Suprapubic skin (tissue), 4 donors: ENCODE data around the gene NEURL3. TPM values are rescaled to one million over a fixed set of nuclear protein-coding genes. Genes with fewer than 3 reads are reported as not detected.

Experiments
- DNase-seq, 2 donors: peaks; one replicate each; pipeline ENCODE4 v3.0.0-alpha.2; 2019; ENCODE audit warnings: low spot score in 2 of 2
- H3K27ac ChIP-seq: fragments of 200-600 bp; sonication (generic); one replicate; pipeline ENCODE4 v1.5.1; 2019
- H3K27me3 ChIP-seq: fragments of 200-600 bp; sonication (generic); one replicate; pipeline ENCODE4 v1.5.1; 2019
- H3K36me3 ChIP-seq: fragments of 200-600 bp; sonication (generic); one replicate; pipeline ENCODE4 v1.5.1; 2019
- H3K4me1 ChIP-seq: fragments of 200-600 bp; sonication (generic); one replicate; pipeline ENCODE4 v1.5.1; 2019
- H3K4me3 ChIP-seq: fragments of 200-600 bp; sonication (generic); one replicate; pipeline ENCODE4 v1.5.1; 2019; ENCODE audit warnings: mild to moderate bottlenecking
- H3K9me3 ChIP-seq: fragments of 200-600 bp; sonication (generic); one replicate; pipeline ENCODE4 v1.5.1; 2019
- EP300 ChIP-seq: sonication (generic); formaldehyde crosslinking; IDR thresholded peaks from one replicate; pipeline ENCODE4 v1.6.1; 2017; ENCODE audit warnings: antibody characterized with exemption
- POLR2A ChIP-seq, 2 donors: fragments of 450-650 bp; IDR thresholded peaks; one replicate each; pipeline ENCODE4 v1.6.1; 2017; ENCODE audit warnings: antibody characterized with exemption in 2 of 2, mild to moderate bottlenecking in 2 of 2, moderate library complexity in 2 of 2
- POLR2AphosphoS5 ChIP-seq, 3 donors: sonication (generic); formaldehyde crosslinking; IDR thresholded peaks; one replicate each; pipeline ENCODE4 v1.6.1; 2017; ENCODE audit warnings: antibody characterized with exemption in 3 of 3
- WGBS: methylation state at CpG from one replicate; pipeline ENCODE4 v1.1.5; 2018; 5-methylcytosine and 5-hydroxymethylcytosine counted together
- total RNA-seq, 4 donors: library from RNA; depleted of rRNA; stranded (reverse); fragments of >200 nt; gene quantifications; one replicate each; pipeline ENCODE4 v1.1.0, GENCODE V29; 2016
- TF ChIP-seq, protein P1 (sequence below), 2 donors: fragments of 200-600 bp in 1 of 2; fragments of 450-650 bp in 1 of 2; sonication (generic) in 1 of 2; IDR thresholded peaks; one replicate each; pipeline ENCODE4 v1.5.1; 2016 to 2019; ENCODE audit warnings: antibody characterized with exemption in 2 of 2, mild to moderate bottlenecking in 1 of 2, moderate library complexity in 1 of 2

The NEURL3 gene
- total RNA-seq, 4 donors from 2014 or later = 0.52 to 2.6 (median 1.5) TPM

DNA sequence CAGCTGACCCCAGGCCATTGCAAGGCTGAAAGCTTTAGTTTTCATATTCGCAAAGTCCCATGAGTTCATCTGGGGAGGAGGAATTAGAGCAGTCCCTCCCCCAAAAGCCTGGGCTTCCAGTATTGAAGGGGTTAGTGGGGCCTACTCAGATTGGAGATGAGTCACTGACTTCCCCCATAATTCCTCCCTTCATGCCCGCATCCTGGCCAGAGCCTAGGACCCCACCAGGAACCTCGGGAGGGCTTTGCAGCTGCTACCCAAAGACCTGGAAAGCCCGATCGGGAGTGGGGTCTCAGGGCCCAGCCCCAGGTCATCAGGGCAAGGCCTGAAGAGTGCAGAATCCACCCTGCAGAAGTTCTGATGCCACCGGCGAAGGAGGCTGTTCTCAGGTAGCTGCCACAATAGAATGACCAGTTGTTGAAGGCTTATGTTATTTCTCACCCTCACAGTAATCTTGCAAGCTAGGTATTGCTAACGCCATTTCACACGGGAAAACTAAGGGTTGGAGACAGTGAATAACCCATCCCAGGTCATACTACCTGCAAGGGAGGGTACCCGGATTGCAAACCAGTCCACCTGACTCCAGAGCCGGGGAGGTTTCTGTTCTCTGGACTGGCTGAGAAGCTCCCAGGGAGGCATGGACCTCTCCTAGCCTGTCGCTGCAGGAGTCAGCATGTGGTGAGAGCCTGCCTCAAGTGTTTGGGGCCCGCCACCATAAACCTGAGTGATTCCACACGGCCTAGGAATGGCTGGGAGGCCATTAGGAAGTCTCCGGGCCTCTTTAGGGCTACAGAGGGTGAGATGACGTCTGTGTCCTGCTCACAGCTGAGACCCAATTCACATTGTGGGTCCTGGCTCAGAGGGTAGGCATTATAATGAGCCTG, 25.6 kb upstream of the NEURL3 start:
- Histone ChIP-seq H3K4me1 (peaks cover 74% of the 10 kb centered on the region), H3K27me3 (no peaks in the 10 kb centered on the region)

DNA sequence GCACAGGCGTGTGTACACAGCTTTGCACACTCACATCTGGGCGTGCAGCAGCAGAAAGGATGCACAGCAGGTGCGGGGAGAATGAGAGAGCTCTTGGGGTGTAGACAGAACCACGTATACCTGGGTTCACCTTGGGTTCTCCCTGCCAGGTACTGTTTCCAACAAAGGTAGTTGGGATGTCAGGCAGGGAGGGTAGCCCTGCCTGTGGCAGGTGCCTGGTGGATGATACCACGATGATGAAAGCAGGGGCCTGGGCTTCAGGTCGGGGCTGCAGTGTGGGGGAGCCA, 24.9 kb upstream of the NEURL3 start:
- no peak for TF ChIP-seq POLR2A (IDR thresholded peaks at IDR 0.05)
- no peak for TF ChIP-seq POLR2AphosphoS5 (IDR thresholded peaks at IDR 0.05)
- no peak for TF ChIP-seq EP300
- TF ChIP-seq, protein P1, sequence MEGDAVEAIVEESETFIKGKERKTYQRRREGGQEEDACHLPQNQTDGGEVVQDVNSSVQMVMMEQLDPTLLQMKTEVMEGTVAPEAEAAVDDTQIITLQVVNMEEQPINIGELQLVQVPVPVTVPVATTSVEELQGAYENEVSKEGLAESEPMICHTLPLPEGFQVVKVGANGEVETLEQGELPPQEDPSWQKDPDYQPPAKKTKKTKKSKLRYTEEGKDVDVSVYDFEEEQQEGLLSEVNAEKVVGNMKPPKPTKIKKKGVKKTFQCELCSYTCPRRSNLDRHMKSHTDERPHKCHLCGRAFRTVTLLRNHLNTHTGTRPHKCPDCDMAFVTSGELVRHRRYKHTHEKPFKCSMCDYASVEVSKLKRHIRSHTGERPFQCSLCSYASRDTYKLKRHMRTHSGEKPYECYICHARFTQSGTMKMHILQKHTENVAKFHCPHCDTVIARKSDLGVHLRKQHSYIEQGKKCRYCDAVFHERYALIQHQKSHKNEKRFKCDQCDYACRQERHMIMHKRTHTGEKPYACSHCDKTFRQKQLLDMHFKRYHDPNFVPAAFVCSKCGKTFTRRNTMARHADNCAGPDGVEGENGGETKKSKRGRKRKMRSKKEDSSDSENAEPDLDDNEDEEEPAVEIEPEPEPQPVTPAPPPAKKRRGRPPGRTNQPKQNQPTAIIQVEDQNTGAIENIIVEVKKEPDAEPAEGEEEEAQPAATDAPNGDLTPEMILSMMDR (IDR thresholded peaks at IDR 0.05) = no peak
- no peak for DNase-seq
- Histone ChIP-seq H3K4me1 (peaks cover 68% of the 10 kb centered on the region), H3K27me3 (no peaks in the 10 kb centered on the region), H3K4me3 (no peak overlapping the region), H3K27ac (no peak overlapping the region), H3K36me3 (no peaks in the 10 kb centered on the region), H3K9me3 (no peaks in the 10 kb centered on the region)
- 75% methylated on average over 6 of the region's 6 CpGs for WGBS

More for the DNA sequence above, 25.6 kb upstream of the NEURL3 start:
- TF ChIP-seq POLR2AphosphoS5 (IDR thresholded peaks at IDR 0.05) (no peak), EP300 (no peak), POLR2A (IDR thresholded peaks at IDR 0.05) (no peak)
- TF ChIP-seq, protein P1 (IDR thresholded peaks at IDR 0.05) = no peak
- Histone ChIP-seq H3K4me3 (no peak overlapping the region), H3K36me3 (no peaks in the 10 kb centered on the region), H3K27ac (no peak overlapping the region), H3K9me3 (no peaks in the 10 kb centered on the region)
- 81% methylated on average over 12 of the region's 16 CpGs for WGBS
- DNase-seq = no peak

DNA sequence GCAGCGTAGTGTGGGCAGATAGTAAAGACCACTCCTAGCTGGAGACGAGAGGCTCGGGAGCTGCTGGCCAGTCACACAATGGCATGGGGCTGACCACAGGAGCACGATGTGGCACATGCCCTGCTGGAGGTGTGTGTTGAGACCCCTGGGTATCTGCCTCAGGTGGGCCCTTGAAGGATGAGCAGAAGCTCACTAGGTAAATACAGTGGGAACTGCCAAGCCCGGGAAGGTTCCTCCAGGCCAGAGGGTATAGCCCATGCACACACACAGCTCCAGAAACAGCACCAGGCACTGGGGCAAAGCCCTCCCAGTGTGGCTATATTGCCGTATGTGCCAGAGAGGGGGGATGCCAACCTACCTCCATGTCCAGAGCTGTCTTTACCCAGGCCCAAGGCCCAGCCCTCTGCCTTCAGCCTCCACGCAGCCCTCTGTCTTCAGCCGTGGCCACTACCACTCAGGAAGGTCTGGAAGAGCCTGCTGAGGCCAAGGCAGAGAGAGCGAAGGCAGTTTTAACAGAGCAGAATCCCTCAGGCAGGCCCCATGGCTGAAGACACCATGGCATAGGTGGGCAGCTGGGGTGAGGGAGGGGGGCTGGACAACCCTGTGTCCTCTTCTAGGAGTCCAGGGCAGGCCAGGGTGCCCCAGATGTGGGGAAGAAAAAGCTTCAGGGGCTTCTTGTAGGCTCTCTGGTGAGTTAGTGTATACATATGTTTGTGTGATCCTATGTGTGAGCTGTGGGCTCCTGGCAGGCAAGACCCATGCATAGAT, 24.4 kb upstream of the NEURL3 start:
- Histone ChIP-seq H3K4me3 (no peak overlapping the region), H3K27ac (no peak overlapping the region), H3K27me3 (no peaks in the 10 kb centered on the region), H3K36me3 (no peaks in the 10 kb centered on the region), H3K4me1 (peaks cover 62% of the 10 kb centered on the region), H3K9me3 (no peaks in the 10 kb centered on the region)
- no peak for DNase-seq
- WGBS = 85% methylated on average over 9 of the region's 9 CpGs
- no peak for TF ChIP-seq POLR2A (IDR thresholded peaks at IDR 0.05)
- no peak for TF ChIP-seq POLR2AphosphoS5 (IDR thresholded peaks at IDR 0.05)
- TF ChIP-seq EP300 = no peak
- TF ChIP-seq, protein P1 (IDR thresholded peaks at IDR 0.05) = no peak

DNA sequence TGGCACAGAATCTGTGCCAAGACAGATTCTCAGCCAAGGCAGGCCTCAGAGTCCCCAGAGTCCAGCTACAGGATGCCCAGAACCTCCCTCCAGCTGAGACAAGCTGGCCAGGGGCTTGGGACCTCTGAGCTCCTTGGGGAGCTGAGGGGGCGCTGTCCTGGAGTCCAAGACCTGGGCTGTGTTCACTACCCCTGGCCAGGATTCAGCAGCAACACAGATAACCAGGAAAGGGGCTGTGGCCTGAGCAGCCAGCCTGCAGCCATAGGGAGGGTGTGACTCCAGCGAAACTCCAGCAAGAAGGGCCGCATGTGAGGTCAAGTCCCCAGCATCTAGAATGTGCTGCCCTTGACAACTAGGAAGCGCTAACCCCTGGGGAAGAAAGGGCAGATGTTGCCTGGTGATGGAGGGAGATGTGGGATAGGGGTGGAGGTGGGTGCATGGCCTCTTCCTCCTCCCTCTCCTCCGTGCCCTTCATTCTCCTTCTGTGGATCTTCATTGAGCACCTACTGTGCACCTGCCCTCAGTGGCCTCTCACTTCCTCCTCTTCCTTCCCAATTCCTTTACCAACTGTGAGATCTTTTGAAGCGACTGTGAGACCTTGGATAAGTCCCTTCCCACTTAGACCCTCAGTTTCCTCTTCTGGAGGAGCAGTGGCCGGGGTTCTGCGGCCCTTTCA, 23.7 kb upstream of the NEURL3 start:
- no peak for TF ChIP-seq EP300
- no peak for TF ChIP-seq POLR2AphosphoS5 (IDR thresholded peaks at IDR 0.05)
- TF ChIP-seq, protein P1 (IDR thresholded peaks at IDR 0.05) = no peak
- TF ChIP-seq POLR2A (IDR thresholded peaks at IDR 0.05) = no peak
- Histone ChIP-seq H3K4me3 (no peak overlapping the region), H3K36me3 (no peaks in the 10 kb centered on the region), H3K27me3 (no peaks in the 10 kb centered on the region), H3K9me3 (no peaks in the 10 kb centered on the region), H3K27ac (peak overlapping the region; percentile 80), H3K4me1 (peaks cover 55% of the 10 kb centered on the region)
- WGBS = 76% methylated on average over 8 of the region's 8 CpGs
- DNase-seq = no peak
